ENCODE measurements around the gene GRM2.

GRCh38 chr3:51709004-51709420 lies 2.1 kb downstream of the GRM2 start:
- TF ChIP-seq CTCF (IDR thresholded peaks at IDR 0.05; ENCODE audit: low read length) (no peak), EZH2 (optimal IDR thresholded peaks at IDR 0.05; ENCODE audit: low read depth, low read length) (no peak)

All from MM.1S (cell line).